ENCODE results near the gene NFKB1. TPM values are rescaled to one million over a fixed set of nuclear protein-coding genes. Genes with fewer than 3 reads are reported as not detected.

NFKB1 gene
- total RNA-seq, 1 donor from 2014 or later = 24.6 TPM

- no peaks in the 10 kb centered on the region for H3K9me3 Mint-ChIP-seq
- H3K36me3 Mint-ChIP-seq (ENCODE audit: low read depth) = peaks cover 12% of the 10 kb centered on the region
- no peak overlapping the region for H3K4me3 Mint-ChIP-seq
- H3K27me3 Mint-ChIP-seq (ENCODE audit: low read depth) = no peaks in the 10 kb centered on the region
- H3K27ac Mint-ChIP-seq (ENCODE audit: unreplicated experiment) = peak overlapping the region; percentile 11
- DNase-seq (ENCODE audit: low read depth, low spot score) = no peak
- H3K4me1 Mint-ChIP-seq = peaks cover 3% of the 10 kb centered on the region
- TF ChIP-seq, protein P1, sequence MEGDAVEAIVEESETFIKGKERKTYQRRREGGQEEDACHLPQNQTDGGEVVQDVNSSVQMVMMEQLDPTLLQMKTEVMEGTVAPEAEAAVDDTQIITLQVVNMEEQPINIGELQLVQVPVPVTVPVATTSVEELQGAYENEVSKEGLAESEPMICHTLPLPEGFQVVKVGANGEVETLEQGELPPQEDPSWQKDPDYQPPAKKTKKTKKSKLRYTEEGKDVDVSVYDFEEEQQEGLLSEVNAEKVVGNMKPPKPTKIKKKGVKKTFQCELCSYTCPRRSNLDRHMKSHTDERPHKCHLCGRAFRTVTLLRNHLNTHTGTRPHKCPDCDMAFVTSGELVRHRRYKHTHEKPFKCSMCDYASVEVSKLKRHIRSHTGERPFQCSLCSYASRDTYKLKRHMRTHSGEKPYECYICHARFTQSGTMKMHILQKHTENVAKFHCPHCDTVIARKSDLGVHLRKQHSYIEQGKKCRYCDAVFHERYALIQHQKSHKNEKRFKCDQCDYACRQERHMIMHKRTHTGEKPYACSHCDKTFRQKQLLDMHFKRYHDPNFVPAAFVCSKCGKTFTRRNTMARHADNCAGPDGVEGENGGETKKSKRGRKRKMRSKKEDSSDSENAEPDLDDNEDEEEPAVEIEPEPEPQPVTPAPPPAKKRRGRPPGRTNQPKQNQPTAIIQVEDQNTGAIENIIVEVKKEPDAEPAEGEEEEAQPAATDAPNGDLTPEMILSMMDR (conservative IDR thresholded peaks at IDR 0.05) = no peak
These were observed 105.8 kb downstream of the NFKB1 start for GRCh38 chr4:102606846-102607450.

- Mint-ChIP-seq H3K4me3 (no peak overlapping the region), H3K9me3 (no peaks in the 10 kb centered on the region), H3K4me1 (peaks cover 3% of the 10 kb centered on the region), H3K36me3 (ENCODE audit: low read depth) (peaks cover 16% of the 10 kb centered on the region), H3K27me3 (ENCODE audit: low read depth) (no peaks in the 10 kb centered on the region), H3K27ac (ENCODE audit: unreplicated experiment) (no peak overlapping the region)
- DNase-seq (ENCODE audit: low read depth, low spot score) = no peak
- TF ChIP-seq, protein P1 (conservative IDR thresholded peaks at IDR 0.05) = no peak
These were observed 107.0 kb downstream of the NFKB1 start for GRCh38 chr4:102608190-102608589.

DNA sequence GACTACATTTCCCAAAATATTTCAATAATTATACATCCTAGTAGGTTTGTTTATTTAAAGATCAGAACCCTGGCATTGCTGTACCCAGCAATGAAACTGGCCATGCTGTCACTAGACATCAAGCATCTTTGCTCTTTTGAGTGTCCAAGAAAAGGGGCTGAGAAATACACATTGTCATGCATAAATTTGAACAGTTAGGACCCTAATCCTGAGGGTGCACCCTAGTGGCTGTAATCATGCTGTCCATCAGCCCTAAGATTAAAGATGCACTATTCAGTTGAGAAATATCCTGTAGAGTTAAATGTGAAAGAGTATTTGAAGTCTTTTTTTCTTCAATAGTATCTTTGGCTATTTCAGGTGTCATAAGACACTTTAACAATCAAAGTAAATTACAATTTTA is 108.8 kb downstream of the NFKB1 start:
- H3K27ac Mint-ChIP-seq (ENCODE audit: unreplicated experiment) = no peak overlapping the region
- no peak for DNase-seq (ENCODE audit: low read depth, low spot score)
- peaks cover 26% of the 10 kb centered on the region for H3K36me3 Mint-ChIP-seq (ENCODE audit: low read depth)
- H3K9me3 Mint-ChIP-seq = no peaks in the 10 kb centered on the region
- H3K27me3 Mint-ChIP-seq (ENCODE audit: low read depth) = no peaks in the 10 kb centered on the region
- no peak overlapping the region for H3K4me3 Mint-ChIP-seq
- H3K4me1 Mint-ChIP-seq = peaks cover 3% of the 10 kb centered on the region
- TF ChIP-seq, protein P1 (conservative IDR thresholded peaks at IDR 0.05) = peak; percentile 28

DNA sequence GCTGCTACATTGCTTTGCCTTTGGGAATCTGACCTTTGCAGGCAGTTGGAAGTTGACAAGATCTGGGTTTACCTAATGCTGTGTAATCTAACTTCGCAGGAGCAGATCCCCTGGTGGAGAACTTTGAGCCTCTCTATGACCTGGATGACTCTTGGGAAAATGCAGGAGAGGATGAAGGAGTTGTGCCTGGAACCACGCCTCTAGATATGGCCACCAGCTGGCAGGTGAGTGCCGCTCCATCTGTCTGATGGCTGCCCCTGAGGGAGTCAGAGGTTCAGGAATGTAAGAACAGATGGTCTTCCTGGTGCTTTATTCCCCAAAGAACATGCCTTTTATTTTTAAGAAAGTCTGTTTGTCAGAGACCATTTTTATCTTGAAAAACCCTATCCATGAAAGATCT is 109.3 kb downstream of the NFKB1 start:
- Mint-ChIP-seq H3K27me3 (ENCODE audit: low read depth) (no peaks in the 10 kb centered on the region), H3K4me3 (no peak overlapping the region), H3K27ac (ENCODE audit: unreplicated experiment) (no peak overlapping the region), H3K4me1 (peaks cover 3% of the 10 kb centered on the region), H3K36me3 (ENCODE audit: low read depth) (peaks cover 28% of the 10 kb centered on the region), H3K9me3 (no peaks in the 10 kb centered on the region)
- TF ChIP-seq, protein P1 (conservative IDR thresholded peaks at IDR 0.05) = peak; percentile 6
- no peak for DNase-seq (ENCODE audit: low read depth, low spot score)

GRCh38 chr4:102612210-102612609 is 111.1 kb downstream of the NFKB1 start:
- H3K4me3 Mint-ChIP-seq = no peak overlapping the region
- no peaks in the 10 kb centered on the region for H3K27me3 Mint-ChIP-seq (ENCODE audit: low read depth)
- no peak overlapping the region for H3K27ac Mint-ChIP-seq (ENCODE audit: unreplicated experiment)
- no peaks in the 10 kb centered on the region for H3K4me1 Mint-ChIP-seq
- H3K36me3 Mint-ChIP-seq (ENCODE audit: low read depth) = peaks cover 25% of the 10 kb centered on the region
- no peaks in the 10 kb centered on the region for H3K9me3 Mint-ChIP-seq
- TF ChIP-seq, protein P1 (conservative IDR thresholded peaks at IDR 0.05) = no peak
- no peak for DNase-seq (ENCODE audit: low read depth, low spot score)
